ENCODE measurements around the gene TWSG1.

- no peak for TF ChIP-seq GATA4 (IDR thresholded peaks at IDR 0.05; ENCODE audit: borderline replicate concordance, low read depth)
- TF ChIP-seq ZHX2 (IDR thresholded peaks at IDR 0.05; ENCODE audit: low read depth) = no peak
- TF ChIP-seq ZHX2 (CRISPR knock-in tag; IDR thresholded peaks at IDR 0.05; ENCODE audit: borderline replicate concordance) = no peak
- no peak for TF ChIP-seq RBAK (CRISPR knock-in tag; IDR thresholded peaks at IDR 0.05)
- no peak for TF ChIP-seq RAD21 (CRISPR knock-in tag; IDR thresholded peaks at IDR 0.05)
- no peak for TF ChIP-seq ZSCAN12 (CRISPR knock-in tag; IDR thresholded peaks at IDR 0.05)
- no peak for TF ChIP-seq MIER2 (CRISPR knock-in tag; IDR thresholded peaks at IDR 0.05)
- no peak for TF ChIP-seq ZBTB34 (CRISPR knock-in tag; IDR thresholded peaks at IDR 0.05)
- TF ChIP-seq BRD4 (CRISPR knock-in tag; IDR thresholded peaks at IDR 0.05) = no peak
- TF ChIP-seq SNAPC5 (CRISPR knock-in tag; IDR thresholded peaks at IDR 0.05; ENCODE audit: borderline replicate concordance) = no peak
- TF ChIP-seq KIAA2018 (CRISPR knock-in tag; IDR thresholded peaks at IDR 0.05; ENCODE audit: borderline replicate concordance) = no peak
- no peak for TF ChIP-seq ZBTB1 (CRISPR knock-in tag; IDR thresholded peaks at IDR 0.05; ENCODE audit: borderline replicate concordance)
- no peak for TF ChIP-seq PAF1 (CRISPR knock-in tag; IDR thresholded peaks at IDR 0.05)
- TF ChIP-seq MAX (IDR thresholded peaks at IDR 0.05) = no peak
Measured at GRCh38 chr18:9405977-9406376, 71.4 kb downstream of the TWSG1 start.

Measured in HepG2 (cell line).